ENCODE results near the gene POU6F2.

- TF ChIP-seq CTCF (IDR thresholded peaks at IDR 0.05) (no peak), ZFX (IDR thresholded peaks at IDR 0.05; ENCODE audit: borderline replicate concordance) (no peak)
These were observed 282.7 kb downstream of the POU6F2 start for GRCh38 chr7:39260279-39260844.

Data from 22Rv1 (cell line).